HG02943 (cell line): ENCODE data around the gene SYPL1.

ENCODE experiments used
- ATAC-seq: cut with Tn5 transposase; IDR thresholded peaks from one replicate; pipeline ENCODE4 v1.9.1; 2021; ENCODE audit warnings: mild to moderate bottlenecking, low read depth, moderate library complexity; ENCODE audit not compliant: unreplicated experiment

The SYPL1 gene

DNA sequence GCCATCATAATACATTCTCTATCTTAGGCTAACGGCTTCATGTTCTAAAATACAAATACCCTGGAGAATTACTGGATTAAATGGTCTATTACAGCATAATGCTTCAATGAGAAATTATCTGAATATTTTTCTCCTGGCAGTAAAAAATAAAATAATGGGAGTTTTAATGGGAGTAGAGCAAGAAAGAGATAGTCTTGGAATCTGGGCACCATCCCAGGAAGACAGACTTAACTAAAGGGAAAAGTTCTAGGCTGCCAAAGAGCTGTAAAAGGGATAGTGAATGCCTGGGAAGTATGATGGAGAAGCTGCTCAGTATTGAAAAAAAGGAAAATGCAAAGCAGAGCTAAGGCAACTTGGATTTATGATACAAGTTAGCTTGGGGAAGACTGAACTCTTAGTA is 12.1 kb upstream of the SYPL1 start:
- ATAC-seq: no peak

GRCh38 chr7:106122713-106123112 is 10.6 kb upstream of the SYPL1 start:
- ATAC-seq: no peak

GRCh38 chr7:106121189-106121810 is 9.2 kb upstream of the SYPL1 start:
- no peak for ATAC-seq

DNA sequence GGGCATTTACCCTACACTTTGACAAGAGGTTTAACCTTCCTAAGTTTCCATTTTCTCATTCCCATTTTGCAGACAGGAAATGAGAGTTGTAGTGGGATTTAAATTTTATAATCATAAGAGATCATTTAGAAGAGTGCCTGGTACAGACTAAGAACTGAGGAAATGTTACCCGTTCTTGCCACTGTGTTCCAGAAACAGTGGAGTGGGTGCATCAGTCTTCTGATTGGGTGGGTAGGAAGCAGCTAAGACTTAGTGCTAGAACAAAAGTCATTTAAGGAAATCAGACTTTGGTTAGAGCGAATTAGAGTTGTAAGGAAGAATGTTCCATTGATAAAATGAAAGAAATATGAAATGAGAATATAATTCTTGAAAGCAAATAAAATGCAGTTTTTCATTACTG is 8.4 kb upstream of the SYPL1 start:
- ATAC-seq: no peak

- no peak for ATAC-seq
These were observed 7.6 kb upstream of the SYPL1 start for GRCh38 chr7:106119719-106120118.

GRCh38 chr7:106117786-106118544 is 5.9 kb upstream of the SYPL1 start:
- no peak for ATAC-seq

GRCh38 chr7:106116161-106116704 is 4.1 kb upstream of the SYPL1 start:
- no peak for ATAC-seq

DNA sequence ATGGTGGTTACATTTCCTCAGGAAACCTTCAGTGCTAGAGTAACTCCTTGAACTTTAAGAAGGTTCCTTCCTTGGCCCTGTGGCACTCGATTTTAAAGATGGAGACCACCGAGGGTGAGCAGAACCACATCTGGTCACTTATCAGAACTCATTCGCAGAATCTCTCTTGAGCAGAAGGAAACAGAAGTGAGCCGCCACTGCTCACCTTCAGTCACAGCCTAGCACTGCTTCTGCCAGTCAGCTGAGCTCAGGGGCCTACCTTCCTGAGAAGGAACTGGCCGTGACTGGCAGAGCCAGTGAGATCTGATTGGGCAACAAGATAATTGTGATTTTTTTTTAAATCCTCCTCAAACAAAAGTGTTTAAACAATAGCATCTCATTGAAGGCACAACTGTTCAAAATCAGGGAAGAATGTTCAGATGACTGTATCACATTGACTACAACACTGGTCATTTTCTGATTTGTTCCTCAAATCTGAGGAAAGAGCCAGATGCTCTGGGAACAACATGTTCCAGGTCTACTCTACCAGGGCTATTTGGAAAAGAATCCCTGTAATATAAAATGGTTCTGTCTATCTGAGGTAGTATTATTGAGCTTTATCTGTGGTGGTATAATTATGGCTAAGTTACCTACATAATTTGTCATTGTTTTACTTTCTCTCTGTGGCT is 2.7 kb upstream of the SYPL1 start:
- no peak for ATAC-seq

GRCh38 chr7:106112972-106113421 is 885 bp upstream of the SYPL1 start:
- no peak for ATAC-seq

DNA sequence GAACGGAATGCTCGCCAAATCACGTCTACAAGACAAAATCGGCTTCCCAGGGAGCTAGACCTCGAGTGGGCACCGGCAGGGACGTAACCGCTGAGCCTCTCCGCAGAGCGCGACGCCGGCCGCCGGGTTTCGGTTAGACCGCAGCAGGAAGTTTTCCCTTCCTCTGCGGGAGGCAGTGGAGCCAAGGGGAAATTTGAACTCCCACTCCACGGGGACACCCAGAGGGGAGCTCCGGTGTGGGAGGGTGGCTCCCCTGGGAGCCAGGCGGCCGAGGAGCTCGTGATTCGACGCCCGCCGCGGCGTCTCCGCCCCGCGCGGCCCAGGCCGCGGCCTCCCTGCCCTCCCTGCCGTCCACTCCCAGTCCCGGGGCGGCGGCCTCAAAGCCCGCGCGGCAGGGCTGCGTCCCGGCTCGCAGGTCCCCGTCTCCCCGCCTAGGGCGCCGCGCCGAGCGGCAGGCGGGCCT is 426 bp downstream of the SYPL1 start:
- peak; percentile 32 for ATAC-seq

- ATAC-seq: no peak
These were observed 1.0 kb downstream of the SYPL1 start for GRCh38 chr7:106110885-106111654.

GRCh38 chr7:106110238-106110560 is 1.9 kb downstream of the SYPL1 start:
- no peak for ATAC-seq

GRCh38 chr7:106109521-106110237 is 2.4 kb downstream of the SYPL1 start:
- ATAC-seq: no peak

- no peak for ATAC-seq
These were observed 3.1 kb downstream of the SYPL1 start for GRCh38 chr7:106108991-106109390.

GRCh38 chr7:106104721-106105260 is 7.3 kb downstream of the SYPL1 start:
- no peak for ATAC-seq

- ATAC-seq: no peak
These were observed 9.6 kb downstream of the SYPL1 start for GRCh38 chr7:106102387-106102966.

- no peak for ATAC-seq
These were observed 10.4 kb downstream of the SYPL1 start for GRCh38 chr7:106101726-106102125.

GRCh38 chr7:106100863-106101629 is 11.1 kb downstream of the SYPL1 start:
- no peak for ATAC-seq

DNA sequence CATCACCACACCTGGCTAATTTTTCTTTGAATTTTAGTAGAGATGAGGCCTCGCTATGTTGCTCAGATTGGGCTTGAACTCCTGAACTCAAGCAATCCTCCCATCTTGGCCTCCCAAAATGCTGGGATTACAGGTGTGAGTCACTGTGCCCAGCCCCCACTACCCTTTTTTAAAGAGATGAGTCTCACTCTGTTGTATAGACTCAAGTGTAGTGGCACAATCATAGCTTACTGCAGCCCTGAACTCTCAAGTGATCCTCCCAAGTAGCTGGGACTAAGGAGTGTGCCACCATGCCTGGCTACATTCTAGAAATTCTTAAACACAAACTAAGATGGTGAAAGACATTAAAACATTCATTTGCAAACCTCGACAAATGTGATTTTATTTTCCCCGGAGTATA is 12.6 kb downstream of the SYPL1 start:
- ATAC-seq: no peak
